ENCODE data around the gene CNBP. TPM values are rescaled to one million over a fixed set of nuclear protein-coding genes. Genes with fewer than 3 reads are reported as not detected.
A peak's percentile ranks its signal among the peaks of the same experiment; 100 is the strongest.

Gene CNBP
- total RNA-seq (2016; rRNA removed; fragmentation: Illumina TruSeq; extraction: Trizol) (354 and 539 TPM in 2 replicates), polyA plus RNA-seq (2011; rRNA removed) (255 and 282 TPM in 2 replicates), polyA minus RNA-seq (2011; rRNA and poly(A)+ RNA removed; ENCODE audit: low replicate concordance) (166 and 313 TPM in 2 replicates), Bru-seq, nascent RNA (percentile 98 among the genes with signal in this experiment), BruChase-seq, experiment 1, labeled RNA remaining after a 6-hour chase (percentile 99 among the genes with signal in this experiment), BruChase-seq, experiment 2, labeled RNA remaining after a 2-hour chase (percentile 99 among the genes with signal in this experiment)
- 70.7 and 78.0 TPM in 2 replicates for total RNA-seq (2016; cell fraction: cytosol; rRNA removed; fragmentation: Illumina TruSeq; extraction: Trizol; ENCODE audit: low read depth)
- total RNA-seq (2016; cell fraction: insoluble cytoplasmic fraction; rRNA removed; fragmentation: Illumina TruSeq; extraction: Trizol), result 375 and 556 TPM in 2 replicates
- 180 and 184 TPM in 2 replicates for total RNA-seq (2016; cell fraction: membrane; rRNA removed; fragmentation: Illumina TruSeq; extraction: Trizol)
- 151 and 152 TPM in 2 replicates for total RNA-seq (2016; cell fraction: nucleus; rRNA removed; fragmentation: Illumina TruSeq; extraction: Trizol)
- polyA plus RNA-seq (2011; cell fraction: cytosol; rRNA removed), result 259 and 344 TPM in 2 replicates
- polyA plus RNA-seq (2011; cell fraction: nucleus; rRNA removed), result 90.4 and 103 TPM in 2 replicates
- polyA plus RNA-seq (2012), result 329 and 363 TPM in 2 replicates
- polyA plus RNA-seq (2016; cell fraction: cytosol; fragmentation: Illumina TruSeq; extraction: Trizol; ENCODE audit: low read depth), result 60.7 and 77.6 TPM in 2 replicates
- polyA plus RNA-seq (2016; cell fraction: insoluble cytoplasmic fraction; fragmentation: Illumina TruSeq; extraction: Trizol; ENCODE audit: low read depth), result 584 and 626 TPM in 2 replicates
- polyA plus RNA-seq (2016; cell fraction: membrane; fragmentation: Illumina TruSeq; extraction: Trizol; ENCODE audit: low read depth), result 134 and 143 TPM in 2 replicates
- polyA plus RNA-seq (2016; cell fraction: nucleus; fragmentation: Illumina TruSeq; extraction: Trizol; ENCODE audit: insufficient read depth, low read depth), result 244 and 258 TPM in 2 replicates
- polyA minus RNA-seq (2011; cell fraction: cytosol; rRNA and poly(A)+ RNA removed), result 127 and 135 TPM in 2 replicates
- 82.0 and 97.6 TPM in 2 replicates for polyA minus RNA-seq (2011; cell fraction: nucleus; rRNA and poly(A)+ RNA removed)
- long read RNA-seq, experiment 1, transcript CNBP-207 (5 exons, 1,626 nt), result major isoform, 242 of 642 reads
- long read RNA-seq, experiment 1, transcript CNBP-208 (5 exons, 1,549 nt), result minor isoform, 28 of 642 reads
- long read RNA-seq, experiment 1, transcript CNBP-201 (5 exons, 1,664 nt), result minor isoform, 162 of 642 reads
- long read RNA-seq, experiment 1, transcript CNBP-204 (5 exons, 1,641 nt), result minor isoform, 70 of 642 reads
- long read RNA-seq, experiment 1, partial matches to known transcripts, result 21 of 642 reads
- long read RNA-seq, experiment 1, other reads (novel, unspliced or antisense), result 112 of 642 reads
- long read RNA-seq, experiment 2, transcript CNBP-208 (5 exons, 1,549 nt), result minor isoform, 21 of 732 reads
- long read RNA-seq, experiment 2, transcript CNBP-201 (5 exons, 1,664 nt), result minor isoform, 174 of 732 reads
- long read RNA-seq, experiment 2, transcript CNBP-207 (5 exons, 1,626 nt), result major isoform, 182 of 732 reads
- long read RNA-seq, experiment 2, transcript CNBP-204 (5 exons, 1,641 nt), result minor isoform, 57 of 732 reads
- long read RNA-seq, experiment 2, partial matches to known transcripts, result 30 of 732 reads
- long read RNA-seq, experiment 2, other reads (novel, unspliced or antisense), result 255 of 732 reads

DNA sequence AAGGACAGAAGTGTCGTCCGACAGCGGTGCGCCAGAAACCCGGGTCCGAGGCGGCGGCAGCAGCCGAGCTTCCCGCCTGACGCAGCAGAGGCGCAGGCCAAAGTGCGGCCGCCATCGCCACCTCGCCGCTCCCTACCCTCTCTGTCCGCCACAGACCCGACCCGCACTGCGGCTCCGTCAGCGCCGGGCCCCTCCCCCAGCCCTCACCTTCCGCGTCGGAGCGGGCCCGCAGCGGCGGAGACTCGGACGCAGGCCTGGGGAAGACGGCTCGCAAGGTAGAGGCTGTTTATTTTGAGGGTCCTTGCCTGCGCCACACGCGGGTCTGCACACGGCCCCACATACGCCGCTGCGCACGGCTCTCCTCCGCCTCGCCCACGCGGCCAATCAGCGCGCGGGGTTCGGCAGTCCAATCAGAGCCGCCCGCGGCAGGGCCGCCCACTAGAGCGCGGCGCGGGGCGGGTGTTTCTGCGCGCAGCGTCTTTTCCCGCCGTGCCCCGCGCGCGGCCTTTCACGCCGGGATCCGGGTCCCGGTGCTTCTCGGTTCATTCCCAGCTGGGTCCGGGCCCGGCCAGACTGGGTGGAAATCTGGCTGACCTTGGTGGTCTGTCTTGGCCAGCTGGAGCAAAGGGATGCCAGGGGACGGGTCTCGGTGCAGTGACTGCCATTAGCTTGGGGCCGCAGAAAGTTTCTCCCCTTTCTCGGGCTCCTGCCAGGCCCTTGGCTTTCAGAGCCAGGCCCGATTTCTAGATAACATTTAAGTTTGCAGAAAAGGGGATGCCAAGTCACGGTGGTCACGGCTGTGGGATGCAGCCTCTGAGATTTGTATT is at the start of gene CNBP:
Gene CNBP (minus strand): TSS at position 328 of the 827 bp plus-strand sequence. CDS start 12,139 bp downstream, outside the sequence.
- intact Hi-C loops (cut with micrococcal nuclease; ENCODE audit: unreplicated experiment) (loop anchor here (5.0 kb wide), 2 partner anchors 44 to 66 kb away; no protein-coding TSS in a partner anchor), in situ Hi-C loops (cut with HindIII; ENCODE audit: extremely low pct_ligation_motif_present, low pct_unique_long_range_greater_than_20kb) (loop anchor here (10.0 kb wide), 1 partner anchor 61 kb away; the partner anchor contains the start of gene COPG1)
- ChIA-PET CTCF (ENCODE audit: low intra/inter-chr PET ratio, low total read pairs) (interaction anchor here (2.0 kb wide), 1 partner anchor 62 kb away, joined by 6 read pairs; no protein-coding TSS in a partner anchor), POLR2A (interaction anchor here (0.6 to 2.7 kb wide), 21 partner anchors 13 to 304 kb away, joined by 3 to 25 read pairs (median 3); partner anchors contain the start of genes ACAD9, COPG1, HMCES and RAB43)
- Histone ChIP-seq H3K9ac (ENCODE audit: insufficient read depth, low read depth, low read length) (peak within 1 kb of the TSS; percentile 100), H3K27me3 (ENCODE audit: control insufficient read depth in 1 of 2, insufficient read depth in 2 of 2, low read length in 2 of 2) (no peaks in the 10 kb centered on the region; a peak in 1 of 5 replicates), H3K4me3 (replicated peaks in 1 of 3; ENCODE audit: insufficient read depth in 1 of 3, low read depth in 2 of 3, low read length in 3 of 3) (peak within 1 kb of the TSS; percentile 91 to 95 (median 95)), H3K4me2 (ENCODE audit: low read depth, low read length) (peak within 1 kb of the TSS; percentile 98), H3K79me2 (ENCODE audit: insufficient read depth, low read length) (peaks cover 57% of the 10 kb centered on the region), H3K9me3 (ENCODE audit: low read length) (no peaks in the 10 kb centered on the region), H2AFZ (ENCODE audit: low read length) (no peak within 1 kb of the TSS), H3K27ac (ENCODE audit: extremely low read length, insufficient read depth, low read length) (peak within 1 kb of the TSS; percentile 99), H3K36me3 (replicated peaks in 1 of 2; ENCODE audit: control insufficient read depth in 1 of 2, insufficient read depth in 2 of 2, low read length in 2 of 2) (peaks cover 1 to 7% of the 10 kb centered on the region in 2 experiments; a peak in 3 of 5 replicates), H3K4me1 (ENCODE audit: insufficient read depth, low read length) (peaks cover 40% of the 10 kb centered on the region), H4K20me1 (ENCODE audit: insufficient read depth, low read length) (peaks cover 39% of the 10 kb centered on the region)
- FAIRE-seq (no peak), ATAC-seq (peak; percentile 98), DNase-seq (ENCODE audit: low spot score) (peak; percentile 83)
- BruUV-seq (replicated peaks), result no TSS peak
- WGBS (ENCODE audit: low lambda C conversion rate), result 0% methylated on average over 5 of the region's 83 CpGs
- TF ChIP-seq, protein P1, sequence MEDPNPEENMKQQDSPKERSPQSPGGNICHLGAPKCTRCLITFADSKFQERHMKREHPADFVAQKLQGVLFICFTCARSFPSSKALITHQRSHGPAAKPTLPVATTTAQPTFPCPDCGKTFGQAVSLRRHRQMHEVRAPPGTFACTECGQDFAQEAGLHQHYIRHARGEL (CRISPR knock-in tag; IDR thresholded peaks at IDR 0.05), result no peak
- TF ChIP-seq JUND (CRISPR knock-in tag; IDR thresholded peaks at IDR 0.05) (peak; percentile 21; the same call in 1 of the 2 replicates), RFX3 (CRISPR knock-in tag; IDR thresholded peaks at IDR 0.05) (no peak), NR1H2 (CRISPR knock-in tag; IDR thresholded peaks at IDR 0.05; ENCODE audit: borderline replicate concordance, low read depth) (0 out of 2 replicates have a peak, but pooled peaks have one; percentile 42), ZKSCAN5 (CRISPR knock-in tag; IDR thresholded peaks at IDR 0.05) (no peak), PRPF4 (IDR thresholded peaks at IDR 0.05; ENCODE audit: low read depth, low read length, poor library complexity, severe bottlenecking) (no peak), CEBPB (IDR thresholded peaks at IDR 0.05; ENCODE audit: borderline replicate concordance, low read depth, low read length) (no peak), HMG20A (CRISPR knock-in tag; IDR thresholded peaks at IDR 0.05; ENCODE audit: borderline replicate concordance) (no peak), ERF (CRISPR knock-in tag; IDR thresholded peaks at IDR 0.05) (peak; percentile 76; the same call in 1 of the 2 replicates), KLF11 (CRISPR knock-in tag; IDR thresholded peaks at IDR 0.05) (peak; percentile 38; the same call in 1 of the 2 replicates)
- TF ChIP-seq, protein P2, sequence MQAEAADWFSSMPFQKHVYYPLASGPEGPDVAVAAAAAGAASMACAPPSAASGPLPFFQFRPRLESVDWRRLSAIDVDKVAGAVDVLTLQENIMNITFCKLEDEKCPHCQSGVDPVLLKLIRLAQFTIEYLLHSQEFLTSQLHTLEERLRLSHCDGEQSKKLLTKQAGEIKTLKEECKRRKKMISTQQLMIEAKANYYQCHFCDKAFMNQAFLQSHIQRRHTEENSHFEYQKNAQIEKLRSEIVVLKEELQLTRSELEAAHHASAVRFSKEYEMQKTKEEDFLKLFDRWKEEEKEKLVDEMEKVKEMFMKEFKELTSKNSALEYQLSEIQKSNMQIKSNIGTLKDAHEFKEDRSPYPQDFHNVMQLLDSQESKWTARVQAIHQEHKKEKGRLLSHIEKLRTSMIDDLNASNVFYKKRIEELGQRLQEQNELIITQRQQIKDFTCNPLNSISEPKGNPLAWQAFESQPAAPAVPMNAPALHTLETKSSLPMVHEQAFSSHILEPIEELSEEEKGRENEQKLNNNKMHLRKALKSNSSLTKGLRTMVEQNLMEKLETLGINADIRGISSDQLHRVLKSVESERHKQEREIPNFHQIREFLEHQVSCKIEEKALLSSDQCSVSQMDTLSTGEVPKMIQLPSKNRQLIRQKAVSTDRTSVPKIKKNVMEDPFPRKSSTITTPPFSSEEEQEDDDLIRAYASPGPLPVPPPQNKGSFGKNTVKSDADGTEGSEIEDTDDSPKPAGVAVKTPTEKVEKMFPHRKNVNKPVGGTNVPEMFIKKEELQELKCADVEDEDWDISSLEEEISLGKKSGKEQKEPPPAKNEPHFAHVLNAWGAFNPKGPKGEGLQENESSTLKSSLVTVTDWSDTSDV (CRISPR knock-in tag; IDR thresholded peaks at IDR 0.05), result peak; percentile 91; the same call in 1 of the 2 replicates

Data from HepG2 (cell line).